B cell (primary cell): Measurements from ENCODE around the gene ZMYM4.

ENCODE experiments used
- CTCF ChIP-seq: fragments of 200-600 bp; IDR thresholded peaks from one replicate; pipeline ENCODE4 v1.8.0; 2022; ENCODE audit warnings: antibody characterized with exemption, mild to moderate bottlenecking
- EZH2 ChIP-seq: IDR thresholded peaks from 2 replicates; pipeline ENCODE4 v1.6.1; 2012; ENCODE audit warnings: borderline replicate concordance, low read depth, mild to moderate bottlenecking, moderate library complexity, low read length; ENCODE audit not compliant: insufficient read depth, poor library complexity, severe bottlenecking

DNA sequence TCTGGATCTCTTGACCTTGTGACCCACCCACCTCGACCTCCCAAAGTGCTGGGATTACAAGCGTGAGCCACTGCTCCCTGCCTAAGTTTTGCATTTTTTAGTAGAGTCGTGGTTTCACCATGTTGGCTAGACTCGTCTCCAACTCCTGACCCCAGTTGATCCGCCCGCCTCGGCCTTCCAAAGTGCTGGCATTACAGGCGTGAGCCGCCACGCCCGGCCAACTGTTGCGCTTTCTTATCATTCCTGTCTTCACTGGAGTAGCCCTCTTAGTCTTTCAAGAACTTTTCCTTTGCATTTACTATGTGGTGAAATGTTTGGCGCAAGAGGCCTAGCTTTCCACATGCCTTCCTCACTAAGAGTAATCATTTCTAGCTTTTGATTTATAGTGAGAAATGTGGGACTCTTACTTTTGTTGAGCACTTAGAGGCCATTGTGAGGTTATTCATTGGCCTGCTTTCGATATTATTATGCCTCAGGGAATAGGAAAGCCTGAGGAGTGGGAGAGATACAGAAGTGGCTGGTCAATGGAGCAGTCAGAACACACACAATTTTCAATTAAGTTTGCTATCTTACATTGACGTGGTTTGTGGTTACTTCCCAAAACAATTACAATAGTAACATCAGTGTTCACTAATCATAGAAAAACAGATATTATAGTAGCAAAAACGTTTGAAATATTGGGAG lies 111.0 kb downstream of the ZMYM4 start:
- TF ChIP-seq CTCF: no peak
- no peak for TF ChIP-seq EZH2
